ENCODE measurements around the gene MIOX.

The MIOX gene

DNA sequence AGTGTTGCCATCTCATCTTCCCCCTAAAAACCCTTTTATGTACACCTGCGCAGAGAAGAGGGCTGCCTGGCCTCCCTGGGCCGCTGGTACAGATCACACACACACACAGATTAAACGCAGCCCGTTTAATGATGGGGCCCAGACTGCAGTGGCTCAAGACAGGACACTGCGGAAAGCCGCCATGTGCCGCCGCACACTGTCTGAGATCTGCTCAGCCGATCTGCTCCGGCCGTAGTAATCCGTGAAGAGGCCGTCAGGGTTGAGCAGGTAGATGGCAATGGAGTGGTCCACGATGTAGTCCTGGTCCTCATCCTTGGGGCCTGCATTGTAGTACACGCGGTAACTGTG, 36.8 kb downstream of the MIOX start:
- DNase-seq: no peak
- no peaks in the 10 kb centered on the region for H3K9me3 Mint-ChIP-seq
- ATAC-seq: no peak
- H3K4me3 Mint-ChIP-seq: peak overlapping the region in 1 of 2 donors; percentile 95
- no peak overlapping the region for H3K27ac Mint-ChIP-seq
- H3K4me1 Mint-ChIP-seq: peaks cover 49% of the 10 kb centered on the region
- no peaks in the 10 kb centered on the region for H3K27me3 Mint-ChIP-seq

- H3K27ac Mint-ChIP-seq: peak overlapping the region; percentile 91 to 96
- H3K4me3 Mint-ChIP-seq: peak overlapping the region; percentile 88 to 95
- DNase-seq (peak in 1 of 2 donors; percentile 25), ATAC-seq (no peak)
- no peaks in the 10 kb centered on the region for H3K9me3 Mint-ChIP-seq
- peaks cover 55% of the 10 kb centered on the region for H3K4me1 Mint-ChIP-seq
- H3K27me3 Mint-ChIP-seq: no peaks in the 10 kb centered on the region
These were observed 37.4 kb downstream of the MIOX start for GRCh38 chr22:50523806-50524675.

GRCh38 chr22:50524676-50525103, 38.0 kb downstream of the MIOX start:
- Mint-ChIP-seq H3K27me3 (no peaks in the 10 kb centered on the region), H3K9me3 (no peaks in the 10 kb centered on the region), H3K4me1 (peaks cover 58% of the 10 kb centered on the region), H3K4me3 (peak overlapping the region; percentile 88 to 95), H3K27ac (peak overlapping the region; percentile 91 to 96)
- DNase-seq: no peak
- no peak for ATAC-seq

- no peaks in the 10 kb centered on the region for H3K9me3 Mint-ChIP-seq
- H3K4me3 Mint-ChIP-seq: peak within 1 kb of the TSS; percentile 95 to 100
- peak within 1 kb of the TSS; percentile 91 to 96 for H3K27ac Mint-ChIP-seq
- ATAC-seq: peak; percentile 62
- peak; percentile 98 for DNase-seq
- H3K27me3 Mint-ChIP-seq: no peaks in the 10 kb centered on the region
- H3K4me1 Mint-ChIP-seq: peaks cover 58% of the 10 kb centered on the region
These were observed 38.6 kb downstream of the MIOX start, which contains the start of gene SCO2 for GRCh38 chr22:50525104-50525857. TSS of gene SCO2 (minus strand) at chr22:50525598. CDS start at chr22:50524411, 1,187 bp downstream.

DNA sequence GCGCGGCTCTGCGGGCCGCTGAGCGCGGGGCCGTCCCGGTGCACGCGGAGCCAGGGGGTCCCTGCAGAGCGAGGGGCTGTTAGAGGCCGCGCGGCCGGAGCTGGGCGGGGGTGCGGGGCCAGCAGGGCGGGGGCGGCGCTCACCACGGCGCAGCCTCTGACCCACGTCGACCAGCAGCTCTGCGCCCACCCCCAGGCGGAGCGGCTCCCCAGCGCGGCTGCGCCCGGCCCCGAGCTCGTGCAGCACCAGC, 39.1 kb downstream of the MIOX start:
- ATAC-seq: no peak

DNA sequence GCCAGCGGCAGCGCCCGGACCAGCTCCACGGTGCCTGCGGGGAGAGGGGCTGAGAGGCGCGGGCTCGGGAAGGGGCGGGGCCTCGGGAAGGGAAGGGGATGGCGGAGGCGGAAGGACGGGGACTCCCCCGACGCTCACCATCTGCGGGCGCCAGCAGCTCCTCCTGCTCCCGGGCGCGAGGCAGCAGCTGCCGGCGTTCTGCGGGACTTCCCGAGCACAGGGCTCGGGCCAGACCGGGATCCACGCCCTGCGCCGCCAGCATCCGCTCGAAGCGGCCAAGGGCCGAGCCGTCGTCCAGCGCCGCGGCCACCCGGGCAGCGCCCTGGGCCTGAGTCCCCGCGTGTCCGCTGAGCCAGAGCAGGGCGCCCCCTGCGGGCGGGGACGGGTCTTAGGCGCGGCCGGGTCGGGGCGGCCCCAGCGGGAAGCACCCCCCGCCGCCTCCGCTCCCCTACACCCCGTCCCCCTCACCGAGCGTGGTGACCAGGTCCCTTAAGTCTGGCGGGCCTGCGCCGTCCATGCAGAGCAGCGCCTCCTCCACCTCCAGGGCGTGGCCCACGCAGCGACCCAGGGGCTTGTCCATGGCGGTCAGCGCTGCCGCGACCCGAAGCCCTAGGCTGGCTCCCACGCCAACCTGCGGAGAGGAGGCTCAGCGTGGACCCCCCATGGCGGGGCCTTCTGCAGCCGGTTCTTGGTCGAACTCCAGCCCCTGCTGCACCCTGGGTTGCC, 39.6 kb downstream of the MIOX start:
- H3K9me3 Mint-ChIP-seq: no peaks in the 10 kb centered on the region
- H3K4me1 Mint-ChIP-seq: peaks cover 58% of the 10 kb centered on the region
- peak; percentile 93 to 94 for DNase-seq
- peak; percentile 58 for ATAC-seq
- peak overlapping the region; percentile 95 to 100 for H3K4me3 Mint-ChIP-seq
- H3K27ac Mint-ChIP-seq: peak overlapping the region; percentile 89 to 95
- H3K27me3 Mint-ChIP-seq: no peaks in the 10 kb centered on the region

More for the DNA sequence above, 39.1 kb downstream of the MIOX start:
- Mint-ChIP-seq H3K27ac (peak overlapping the region in 1 of 2 donors; percentile 96), H3K4me3 (peak overlapping the region; percentile 88 to 95), H3K9me3 (no peaks in the 10 kb centered on the region), H3K4me1 (peaks cover 58% of the 10 kb centered on the region), H3K27me3 (no peaks in the 10 kb centered on the region)
- no peak for DNase-seq

DNA sequence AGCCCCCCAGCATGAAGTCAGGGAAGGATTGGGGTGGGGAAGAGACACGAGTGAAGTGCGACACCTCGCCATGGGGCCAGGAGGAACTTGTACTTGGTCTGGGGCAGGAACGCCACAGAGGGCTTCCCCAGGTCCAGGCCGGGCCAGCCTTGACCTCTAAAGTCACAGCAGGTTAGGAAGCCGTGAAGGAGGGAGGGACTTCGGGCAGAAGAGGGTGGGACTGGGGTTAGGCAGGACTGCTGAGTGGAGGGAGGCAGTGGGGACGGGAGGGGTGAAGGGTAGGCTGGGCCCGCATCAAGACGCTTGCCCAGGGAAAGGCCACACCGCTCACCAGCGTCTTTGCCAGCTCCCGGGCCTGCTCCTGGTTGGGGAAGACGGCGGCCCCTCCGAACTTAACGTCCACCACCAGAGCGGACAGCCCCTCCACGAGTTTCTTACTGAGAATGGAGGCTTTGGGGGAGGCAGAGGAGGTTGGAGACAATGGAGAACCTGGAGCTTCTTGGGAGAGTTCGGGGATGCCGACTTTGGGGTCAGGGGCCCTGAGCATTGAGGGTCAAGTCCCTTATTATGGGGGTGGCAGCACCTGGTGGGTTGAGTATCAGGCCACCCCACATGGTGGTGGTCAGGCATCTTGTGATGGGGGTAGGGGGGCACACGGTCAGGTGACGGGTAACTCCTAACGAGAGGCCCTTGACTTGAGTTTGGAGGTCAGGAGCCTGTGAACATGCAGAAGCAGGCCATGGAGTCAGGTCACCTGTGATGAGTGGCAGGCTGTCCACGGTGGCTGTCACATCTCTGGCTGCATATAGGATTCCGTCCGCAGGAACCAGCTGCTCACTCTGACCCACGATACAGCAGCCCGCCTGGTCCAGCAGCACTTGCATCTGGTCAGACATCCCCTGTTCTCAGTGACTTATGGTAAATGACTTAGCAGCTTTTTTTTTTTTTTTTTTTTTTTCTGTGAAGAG, 40.5 kb downstream of the MIOX start:
- peak overlapping the region; percentile 95 to 100 for H3K4me3 Mint-ChIP-seq

GRCh38 chr22:50527921-50528681, 41.4 kb downstream of the MIOX start:
- peaks cover 6% of the 10 kb centered on the region for H3K27me3 Mint-ChIP-seq
- H3K27ac Mint-ChIP-seq: peak overlapping the region; percentile 72 to 82
- H3K9me3 Mint-ChIP-seq: no peaks in the 10 kb centered on the region
- peak overlapping the region; percentile 95 to 100 for H3K4me3 Mint-ChIP-seq
- ATAC-seq: no peak
- H3K4me1 Mint-ChIP-seq: peaks cover 59% of the 10 kb centered on the region
- peak in 1 of 2 donors; percentile 18 for DNase-seq

More for the DNA sequence above, 40.5 kb downstream of the MIOX start:
- DNase-seq (peak; percentile 61 to 72), ATAC-seq (peak; percentile 10)
- peak overlapping the region; percentile 89 to 95 for H3K27ac Mint-ChIP-seq
- H3K4me1 Mint-ChIP-seq: peaks cover 56% of the 10 kb centered on the region
- H3K27me3 Mint-ChIP-seq: no peaks in the 10 kb centered on the region
- H3K9me3 Mint-ChIP-seq: no peaks in the 10 kb centered on the region

- Mint-ChIP-seq H3K27me3 (peaks cover 10% of the 10 kb centered on the region), H3K4me1 (peaks cover 59% of the 10 kb centered on the region), H3K9me3 (no peaks in the 10 kb centered on the region), H3K4me3 (peak overlapping the region; percentile 95 to 100), H3K27ac (peak overlapping the region; percentile 72 to 82)
- no peak for DNase-seq
- ATAC-seq: no peak
These were observed 42.2 kb downstream of the MIOX start for GRCh38 chr22:50528682-50529415.

- Mint-ChIP-seq H3K9me3 (no peaks in the 10 kb centered on the region), H3K27me3 (peaks cover 10% of the 10 kb centered on the region), H3K4me1 (peaks cover 59% of the 10 kb centered on the region), H3K27ac (peak overlapping the region; percentile 52 to 67), H3K4me3 (peak overlapping the region; percentile 95 to 100)
- ATAC-seq (no peak), DNase-seq (no peak)
These were observed 42.8 kb downstream of the MIOX start for GRCh38 chr22:50529416-50529896.

DNA sequence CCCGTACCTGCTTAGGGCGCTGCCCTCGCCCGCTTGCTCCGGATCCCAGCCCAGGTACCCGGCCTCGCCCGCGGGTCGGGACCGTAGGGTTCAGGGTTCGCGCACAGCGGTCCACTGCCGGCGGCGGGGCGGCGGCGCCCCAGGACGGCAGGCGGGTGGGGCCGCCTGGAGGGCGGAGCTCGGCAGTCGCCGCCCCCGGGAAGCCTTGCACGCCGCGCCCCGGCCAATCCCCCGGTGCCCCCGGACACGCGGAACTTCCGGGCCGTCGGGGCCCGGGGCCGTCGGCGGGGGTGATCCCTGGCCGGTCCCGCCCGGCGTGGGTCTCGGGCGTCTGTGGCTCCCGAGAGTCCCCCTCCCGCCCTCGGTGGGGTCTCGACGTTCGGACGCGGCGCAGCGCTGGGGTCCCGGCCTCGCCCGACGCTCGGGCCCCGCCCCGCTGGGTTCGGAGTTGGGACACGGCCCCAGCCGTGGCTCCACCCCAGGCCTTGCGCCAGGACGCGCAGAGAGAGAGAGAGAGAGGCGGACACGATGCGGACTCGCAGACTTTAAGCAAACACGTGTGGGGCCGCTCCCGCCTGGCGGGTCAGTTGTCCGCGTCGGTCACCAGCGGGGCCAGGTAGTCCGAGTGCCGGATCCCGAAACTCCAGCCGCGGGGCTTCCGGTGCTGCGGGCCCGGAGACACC, 43.4 kb downstream of the MIOX start, which contains the start of gene TYMP:
TSS of gene TYMP (minus strand) at position 116 of the 683 bp plus-strand sequence. CDS start 303 bp downstream, outside the sequence.
- peak within 1 kb of the TSS; percentile 99 to 100 for H3K27ac Mint-ChIP-seq
- ATAC-seq: peak; percentile 27
- DNase-seq: peak; percentile 81 to 83

DNA sequence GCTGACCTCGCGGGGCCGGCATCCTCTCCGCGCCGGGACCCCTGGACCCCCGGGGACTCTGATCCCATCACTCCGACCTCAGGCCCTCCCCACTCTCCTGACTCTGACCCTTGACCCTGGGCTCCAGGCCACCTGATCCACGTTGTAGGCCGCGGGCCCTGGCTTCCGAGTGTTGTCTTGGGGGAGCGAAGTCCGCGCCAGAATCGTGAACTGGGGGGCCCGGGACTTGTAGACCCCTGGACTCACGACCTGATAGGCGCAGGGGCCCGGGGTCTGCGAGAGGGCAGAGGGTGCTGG, 43.9 kb downstream of the MIOX start:
- Mint-ChIP-seq H3K4me3 (peak overlapping the region; percentile 90 to 100), H3K4me1 (peaks cover 57% of the 10 kb centered on the region), H3K27me3 (peaks cover 10% of the 10 kb centered on the region), H3K27ac (peak overlapping the region; percentile 99 to 100), H3K9me3 (no peaks in the 10 kb centered on the region)
- ATAC-seq: no peak
- no peak for DNase-seq

More for the DNA sequence above, 43.4 kb downstream of the MIOX start, which contains the start of gene TYMP:
- H3K4me3 Mint-ChIP-seq: peak within 1 kb of the TSS; percentile 95 to 100
- no peaks in the 10 kb centered on the region for H3K9me3 Mint-ChIP-seq
- peaks cover 58% of the 10 kb centered on the region for H3K4me1 Mint-ChIP-seq
- H3K27me3 Mint-ChIP-seq: peaks cover 10% of the 10 kb centered on the region
